Measurements from ENCODE around the gene APOBEC4.

APOBEC4 gene

GRCh38 chr1:183609313-183609712, 43.8 kb downstream of the APOBEC4 start:
- DNase-seq (ENCODE audit: extremely low spot score) = no peak
- no peak for TF ChIP-seq FOXA1 (IDR thresholded peaks at IDR 0.05)
- no peak for TF ChIP-seq PKNOX1 (IDR thresholded peaks at IDR 0.05)
- no peak for TF ChIP-seq SUZ12 (IDR thresholded peaks at IDR 0.05)
- no peak for TF ChIP-seq FOXM1 (IDR thresholded peaks at IDR 0.05; ENCODE audit: borderline replicate concordance)
- TF ChIP-seq SP1 (IDR thresholded peaks at IDR 0.05) = no peak
- no peak for TF ChIP-seq LEF1 (IDR thresholded peaks at IDR 0.05; ENCODE audit: borderline replicate concordance)
- no peak for TF ChIP-seq TARDBP (IDR thresholded peaks at IDR 0.05)
- TF ChIP-seq NFRKB (IDR thresholded peaks at IDR 0.05) = no peak
- TF ChIP-seq L3MBTL2 (conservative IDR thresholded peaks at IDR 0.05) = no peak
- TF ChIP-seq ARNT (IDR thresholded peaks at IDR 0.05) = no peak
- TF ChIP-seq HDGF (IDR thresholded peaks at IDR 0.05; ENCODE audit: borderline replicate concordance) = no peak
- TF ChIP-seq ZNF384 (IDR thresholded peaks at IDR 0.05) = no peak
- no peak for TF ChIP-seq ELF4 (IDR thresholded peaks at IDR 0.05)
- no peak for TF ChIP-seq CTBP1 (IDR thresholded peaks at IDR 0.05; ENCODE audit: borderline replicate concordance)
- no peak for TF ChIP-seq BHLHE40 (IDR thresholded peaks at IDR 0.05; ENCODE audit: borderline replicate concordance)
- no peak for TF ChIP-seq FOXK2 (IDR thresholded peaks at IDR 0.05)
- POLR2A ChIA-PET = no interaction called here
- CTCF ChIA-PET = interaction anchor here (0.7 to 1.2 kb wide), 4 partner anchors 18 to 75 kb away, joined by 3 to 4 read pairs (median 4); no protein-coding TSS in a partner anchor

- ChIA-PET POLR2A (no interaction called here), CTCF (no interaction called here)
- TF ChIP-seq ELF4 (IDR thresholded peaks at IDR 0.05) (no peak), HDGF (IDR thresholded peaks at IDR 0.05; ENCODE audit: borderline replicate concordance) (no peak), LEF1 (IDR thresholded peaks at IDR 0.05; ENCODE audit: borderline replicate concordance) (no peak), L3MBTL2 (conservative IDR thresholded peaks at IDR 0.05) (no peak), ZNF384 (IDR thresholded peaks at IDR 0.05) (no peak), TARDBP (IDR thresholded peaks at IDR 0.05) (no peak), CTBP1 (IDR thresholded peaks at IDR 0.05; ENCODE audit: borderline replicate concordance) (no peak)
- no peak for DNase-seq (ENCODE audit: extremely low spot score)
These were observed 45.7 kb downstream of the APOBEC4 start for GRCh38 chr1:183607322-183607980.

GRCh38 chr1:183605904-183606303, 47.2 kb downstream of the APOBEC4 start:
- POLR2A ChIA-PET = no interaction called here
- TF ChIP-seq PKNOX1 (IDR thresholded peaks at IDR 0.05) = no peak
- TF ChIP-seq FOXM1 (IDR thresholded peaks at IDR 0.05; ENCODE audit: borderline replicate concordance) = no peak
- TF ChIP-seq CTBP1 (IDR thresholded peaks at IDR 0.05; ENCODE audit: borderline replicate concordance) = no peak
- no peak for TF ChIP-seq BHLHE40 (IDR thresholded peaks at IDR 0.05; ENCODE audit: borderline replicate concordance)
- no peak for TF ChIP-seq FOXA1 (IDR thresholded peaks at IDR 0.05)
- no peak for TF ChIP-seq SP1 (IDR thresholded peaks at IDR 0.05)
- no peak for TF ChIP-seq NFRKB (IDR thresholded peaks at IDR 0.05)
- no peak for TF ChIP-seq FOXK2 (IDR thresholded peaks at IDR 0.05)
- TF ChIP-seq ARNT (IDR thresholded peaks at IDR 0.05) = no peak
- TF ChIP-seq L3MBTL2 (conservative IDR thresholded peaks at IDR 0.05) = no peak
- TF ChIP-seq TARDBP (IDR thresholded peaks at IDR 0.05) = no peak
- no peak for TF ChIP-seq SUZ12 (IDR thresholded peaks at IDR 0.05)
- CTCF ChIA-PET = no interaction called here
- DNase-seq (ENCODE audit: extremely low spot score) = no peak

GRCh38 chr1:183604815-183605214, 48.3 kb downstream of the APOBEC4 start:
- CTCF ChIA-PET = interaction anchor here (0.9 kb wide), 1 partner anchor 26 kb away, joined by 3 read pairs; no protein-coding TSS in a partner anchor
- TF ChIP-seq HDGF (IDR thresholded peaks at IDR 0.05; ENCODE audit: borderline replicate concordance) (no peak), L3MBTL2 (conservative IDR thresholded peaks at IDR 0.05) (no peak), SP1 (IDR thresholded peaks at IDR 0.05) (no peak), BHLHE40 (IDR thresholded peaks at IDR 0.05; ENCODE audit: borderline replicate concordance) (no peak), ELF4 (IDR thresholded peaks at IDR 0.05) (no peak), NFRKB (IDR thresholded peaks at IDR 0.05) (no peak), TARDBP (IDR thresholded peaks at IDR 0.05) (no peak), FOXA1 (IDR thresholded peaks at IDR 0.05) (no peak), ZNF384 (IDR thresholded peaks at IDR 0.05) (no peak), ARNT (IDR thresholded peaks at IDR 0.05) (no peak), SUZ12 (IDR thresholded peaks at IDR 0.05) (no peak), CTBP1 (IDR thresholded peaks at IDR 0.05; ENCODE audit: borderline replicate concordance) (no peak), FOXM1 (IDR thresholded peaks at IDR 0.05; ENCODE audit: borderline replicate concordance) (no peak), LEF1 (IDR thresholded peaks at IDR 0.05; ENCODE audit: borderline replicate concordance) (no peak), FOXK2 (IDR thresholded peaks at IDR 0.05) (no peak), PKNOX1 (IDR thresholded peaks at IDR 0.05) (no peak)
- POLR2A ChIA-PET = interaction anchor here (1.2 kb wide), 1 partner anchor 18 kb away, joined by 3 read pairs; no protein-coding TSS in a partner anchor
- no peak for DNase-seq (ENCODE audit: extremely low spot score)

- ChIA-PET CTCF (interaction anchor here (0.9 kb wide), 1 partner anchor 26 kb away, joined by 3 read pairs; no protein-coding TSS in a partner anchor), POLR2A (interaction anchor here (1.2 kb wide), 1 partner anchor 19 kb away, joined by 3 read pairs; no protein-coding TSS in a partner anchor)
- DNase-seq (ENCODE audit: extremely low spot score) = no peak
- TF ChIP-seq PKNOX1 (IDR thresholded peaks at IDR 0.05) = no peak
- no peak for TF ChIP-seq CTBP1 (IDR thresholded peaks at IDR 0.05; ENCODE audit: borderline replicate concordance)
- TF ChIP-seq TARDBP (IDR thresholded peaks at IDR 0.05) = no peak
- no peak for TF ChIP-seq FOXM1 (IDR thresholded peaks at IDR 0.05; ENCODE audit: borderline replicate concordance)
- no peak for TF ChIP-seq L3MBTL2 (conservative IDR thresholded peaks at IDR 0.05)
- no peak for TF ChIP-seq BHLHE40 (IDR thresholded peaks at IDR 0.05; ENCODE audit: borderline replicate concordance)
- no peak for TF ChIP-seq ARNT (IDR thresholded peaks at IDR 0.05)
- no peak for TF ChIP-seq ELF4 (IDR thresholded peaks at IDR 0.05)
These were observed 48.9 kb downstream of the APOBEC4 start for GRCh38 chr1:183604038-183604808.
